Suprapubic skin (tissue), 4 donors: Measurements from ENCODE around the gene ERBB4.

Source experiments
- POLR2A ChIP-seq, 2 donors: fragments of 450-650 bp; IDR thresholded peaks; one replicate each; pipeline ENCODE4 v1.6.1; 2017; ENCODE audit warnings: antibody characterized with exemption in 2 of 2, mild to moderate bottlenecking in 2 of 2, moderate library complexity in 2 of 2
- POLR2AphosphoS5 ChIP-seq, 3 donors: sonication (generic); formaldehyde crosslinking; IDR thresholded peaks; one replicate each; pipeline ENCODE4 v1.6.1; 2017; ENCODE audit warnings: antibody characterized with exemption in 3 of 3
- TF ChIP-seq, protein P1 (sequence below), 2 donors: fragments of 200-600 bp in 1 of 2; fragments of 450-650 bp in 1 of 2; sonication (generic) in 1 of 2; IDR thresholded peaks; one replicate each; pipeline ENCODE4 v1.5.1; 2016 to 2019; ENCODE audit warnings: antibody characterized with exemption in 2 of 2, mild to moderate bottlenecking in 1 of 2, moderate library complexity in 1 of 2

- TF ChIP-seq, protein P1, sequence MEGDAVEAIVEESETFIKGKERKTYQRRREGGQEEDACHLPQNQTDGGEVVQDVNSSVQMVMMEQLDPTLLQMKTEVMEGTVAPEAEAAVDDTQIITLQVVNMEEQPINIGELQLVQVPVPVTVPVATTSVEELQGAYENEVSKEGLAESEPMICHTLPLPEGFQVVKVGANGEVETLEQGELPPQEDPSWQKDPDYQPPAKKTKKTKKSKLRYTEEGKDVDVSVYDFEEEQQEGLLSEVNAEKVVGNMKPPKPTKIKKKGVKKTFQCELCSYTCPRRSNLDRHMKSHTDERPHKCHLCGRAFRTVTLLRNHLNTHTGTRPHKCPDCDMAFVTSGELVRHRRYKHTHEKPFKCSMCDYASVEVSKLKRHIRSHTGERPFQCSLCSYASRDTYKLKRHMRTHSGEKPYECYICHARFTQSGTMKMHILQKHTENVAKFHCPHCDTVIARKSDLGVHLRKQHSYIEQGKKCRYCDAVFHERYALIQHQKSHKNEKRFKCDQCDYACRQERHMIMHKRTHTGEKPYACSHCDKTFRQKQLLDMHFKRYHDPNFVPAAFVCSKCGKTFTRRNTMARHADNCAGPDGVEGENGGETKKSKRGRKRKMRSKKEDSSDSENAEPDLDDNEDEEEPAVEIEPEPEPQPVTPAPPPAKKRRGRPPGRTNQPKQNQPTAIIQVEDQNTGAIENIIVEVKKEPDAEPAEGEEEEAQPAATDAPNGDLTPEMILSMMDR (IDR thresholded peaks at IDR 0.05), result no peak
- TF ChIP-seq POLR2AphosphoS5 (IDR thresholded peaks at IDR 0.05), result no peak
- no peak for TF ChIP-seq POLR2A (IDR thresholded peaks at IDR 0.05)
Measured at GRCh38 chr2:212097001-212097400, 441.6 kb downstream of the ERBB4 start.
